ENCODE data around the gene USP40. TPM values are rescaled to one million over a fixed set of nuclear protein-coding genes. Genes with fewer than 3 reads are reported as not detected.

The USP40 gene
- total and polyA plus RNA-seq, 9 of the 15 experiments (the other 6 are each of a cell fraction or from before 2014, with no cell fraction given) = 5.5 to 15.0 (median 9.3) TPM

- peaks cover 2% of the 10 kb centered on the region; the same call in 2 of the 3 replicates for H3K36me3 ChIP-seq (ENCODE audit: control insufficient read depth, insufficient read depth, low read length)
- intact Hi-C loops (cut with micrococcal nuclease) = no loop called here
- WGBS (ENCODE audit: insufficient coverage, low coverage, missing lambda C conversion rate) = 78% methylated on average over 5 of the region's 5 CpGs
Observed at GRCh38 chr2:233482616-233483015, 84.0 kb downstream of the USP40 start.

More at GRCh38 chr2:233482616-233483015, 84.0 kb downstream of the USP40 start:
- Histone ChIP-seq H3K4me2 (ENCODE audit: insufficient read depth, low read length) (no peak overlapping the region), H2AFZ (ENCODE audit: low read depth, low read length) (no peak overlapping the region), H3K9ac (ENCODE audit: insufficient read depth in 1 of 2, low read depth in 2 of 2, low read length in 2 of 2) (no peak overlapping the region), H3K4me1 (replicated peaks in 1 of 2; ENCODE audit: control insufficient read depth in 2 of 2, insufficient read depth in 2 of 2, low read length in 2 of 2) (peaks cover 0 to 4% of the 10 kb centered on the region in 2 experiments; a peak in 3 of 5 replicates), H3K9me1 (ENCODE audit: control insufficient read depth, insufficient read depth, low read length) (no peaks in the 10 kb centered on the region), H3K4me3 (no peak overlapping the region), H4K20me1 (replicated peaks; ENCODE audit: control insufficient read depth, insufficient read depth, low read length) (no peaks in the 10 kb centered on the region), H3K27ac (ENCODE audit: extremely low read depth, low read depth, low read length) (no peak overlapping the region), H3K79me2 (ENCODE audit: control insufficient read depth, insufficient read depth, low read length) (no peaks in the 10 kb centered on the region), H3K9me3 (replicated peaks; ENCODE audit: control insufficient read depth, insufficient read depth, low read depth, low read length) (no peaks in the 10 kb centered on the region), H3K27me3 (ENCODE audit: control insufficient read depth in 2 of 2, insufficient read depth in 2 of 2, low read length in 2 of 2) (no peaks in the 10 kb centered on the region)
- POLR2A ChIA-PET = interaction anchor here (0.8 kb wide), 1 partner anchor 9 kb away, joined by 6 read pairs; no protein-coding TSS in a partner anchor
- no peak for ATAC-seq
- no TSS peak for BruUV-seq (replicated peaks)
- no peak for DNase-seq (ENCODE audit: extremely low read depth in 1 of 4, low spot score in 3 of 4)
- CTCF ChIA-PET (ENCODE audit: low intra/inter-chr PET ratio) = no interaction called here
- in situ Hi-C loops (cut with MboI) = no loop called here
- TF ChIP-seq ESRRB (CRISPR knock-in tag; IDR thresholded peaks at IDR 0.05; ENCODE audit: borderline replicate concordance) (no peak), RBM17 (IDR thresholded peaks at IDR 0.05; ENCODE audit: borderline replicate concordance, low read depth, low read length) (no peak), FIP1L1 (IDR thresholded peaks at IDR 0.05; ENCODE audit: low read depth, low read length, poor library complexity, severe bottlenecking) (no peak), ADNP (tag; IDR thresholded peaks at IDR 0.05) (no peak), ZFP30 (CRISPR knock-in tag; IDR thresholded peaks at IDR 0.05; ENCODE audit: borderline replicate concordance) (no peak), ZNF41 (CRISPR knock-in tag; conservative IDR thresholded peaks at IDR 0.05) (no peak), ZNF184 (CRISPR knock-in tag; IDR thresholded peaks at IDR 0.05) (no peak), SAFB (IDR thresholded peaks at IDR 0.05; ENCODE audit: borderline replicate concordance, low read depth, low read length) (no peak), ZNF695 (CRISPR knock-in tag; IDR thresholded peaks at IDR 0.05) (no peak), ZNF324 (CRISPR knock-in tag; IDR thresholded peaks at IDR 0.05) (no peak), SREBF2 (CRISPR knock-in tag; IDR thresholded peaks at IDR 0.05) (no peak), RBM22 (IDR thresholded peaks at IDR 0.05; ENCODE audit: low read depth, low read length, poor library complexity, severe bottlenecking) (no peak)
- FAIRE-seq = no peak
